HFF-Myc (cell line): ENCODE data around the gene AQR.

Source experiments
- DNase-seq: peaks from one replicate; pipeline ENCODE4 v3.0.0-alpha.2; 2011; ENCODE audit warnings: low read depth; ENCODE audit errors: extremely low read depth
- H3K4me3 ChIP-seq: replicated peaks from 2 replicates; pipeline ENCODE4 v1.5.1; 2011; ENCODE audit warnings: low read depth, mild to moderate bottlenecking, control low read depth, low read length
- CTCF ChIP-seq: IDR thresholded peaks from 2 replicates; pipeline ENCODE4 v1.5.1; 2012; ENCODE audit warnings: mild to moderate bottlenecking, low read depth, low read length, control low read depth; ENCODE audit errors: missing control alignments

AQR gene

GRCh38 chr15:34905047-34905446, 64.5 kb downstream of the AQR start:
- H3K4me3 ChIP-seq: no peak overlapping the region
- DNase-seq: no peak
- no peak for TF ChIP-seq CTCF

- no peak for TF ChIP-seq CTCF
- H3K4me3 ChIP-seq: no peak overlapping the region
- no peak for DNase-seq
Observed at GRCh38 chr15:34904527-34904926, 65.0 kb downstream of the AQR start.

GRCh38 chr15:34900748-34901147, 68.8 kb downstream of the AQR start:
- DNase-seq: no peak
- no peak for TF ChIP-seq CTCF
- H3K4me3 ChIP-seq: no peak overlapping the region

DNA sequence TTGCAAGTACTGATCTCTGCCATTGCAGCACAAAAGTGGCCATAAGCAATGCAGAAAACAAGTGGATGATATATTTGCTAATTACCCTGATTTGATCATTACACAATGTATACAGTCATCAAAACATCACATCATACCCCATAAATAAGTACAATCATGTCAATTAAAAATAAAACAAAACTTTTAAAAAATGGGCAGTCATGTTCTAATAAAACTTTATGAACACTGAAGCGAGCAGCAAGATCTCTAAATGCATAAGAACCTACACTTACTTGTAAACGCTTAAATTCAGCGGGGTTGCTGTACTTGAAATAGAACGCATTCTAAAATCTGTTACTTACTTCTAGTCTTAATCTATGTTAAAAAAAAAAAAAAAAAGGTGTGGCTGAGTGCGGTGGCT, 73.4 kb downstream of the AQR start:
- no peak overlapping the region for H3K4me3 ChIP-seq
- DNase-seq: no peak
- TF ChIP-seq CTCF: no peak

- TF ChIP-seq CTCF: no peak
- no peak overlapping the region for H3K4me3 ChIP-seq
- DNase-seq: no peak
Observed at GRCh38 chr15:34893967-34894366, 75.6 kb downstream of the AQR start.

DNA sequence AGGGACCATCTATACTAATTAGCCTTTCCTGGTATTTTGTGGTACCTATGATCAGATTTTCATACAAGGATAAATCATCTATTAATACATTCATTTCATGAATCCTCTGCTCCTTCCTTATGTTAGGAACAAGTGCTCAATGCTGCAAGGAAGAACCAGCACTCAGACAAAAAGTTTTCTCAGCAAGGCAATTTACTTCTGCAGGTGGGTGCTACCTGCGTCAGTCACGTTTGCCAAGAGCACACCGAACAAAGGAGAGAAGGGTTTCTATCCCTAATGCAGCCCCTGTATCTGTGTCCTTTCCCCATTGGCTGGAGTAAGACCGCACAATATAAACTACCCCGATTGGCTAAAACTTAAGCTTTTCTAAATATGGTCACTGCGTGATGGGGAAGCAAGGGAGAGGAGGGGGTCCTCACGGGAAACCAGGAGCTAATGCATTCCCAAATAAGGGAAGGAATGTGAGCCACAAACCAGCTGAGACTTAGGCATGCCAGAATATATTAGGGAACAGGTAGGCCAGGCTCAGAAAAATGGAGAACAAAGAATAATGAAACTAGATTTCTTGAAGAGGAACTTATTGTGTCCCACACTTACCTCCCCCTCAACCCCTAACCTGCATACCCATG, 76.5 kb downstream of the AQR start:
- no peak for DNase-seq
- TF ChIP-seq CTCF: no peak
- no peak overlapping the region for H3K4me3 ChIP-seq

DNA sequence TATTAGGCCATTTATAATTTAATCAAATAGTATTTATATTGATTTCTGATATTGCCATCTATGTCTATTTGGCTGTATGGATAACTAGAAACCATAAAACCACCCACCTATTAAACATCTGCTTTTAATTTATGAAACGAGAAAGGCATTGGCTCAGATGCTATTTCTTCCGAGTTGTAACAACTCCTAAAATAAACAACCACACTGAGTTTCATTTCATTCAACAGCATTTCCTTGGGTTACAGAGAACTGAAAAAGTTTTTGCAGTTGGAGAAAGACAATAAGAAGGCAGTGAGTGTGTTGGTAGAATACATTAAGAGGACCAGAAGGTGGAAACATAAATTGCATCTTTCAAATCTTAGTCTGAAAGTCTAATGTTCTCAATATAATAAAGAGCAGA, 79.1 kb downstream of the AQR start:
- DNase-seq: peak; percentile 10
- TF ChIP-seq CTCF: no peak
- H3K4me3 ChIP-seq: no peak overlapping the region
